Thyroid gland (tissue), 4 donors: ENCODE measurements around the gene APC. TPM values are rescaled to one million over a fixed set of nuclear protein-coding genes. Genes with fewer than 3 reads are reported as not detected.

ENCODE experiments used
- DNase-seq, 2 donors: peaks; one replicate each; pipeline ENCODE4 v3.0.0-alpha.2; 2019
- H3K27ac ChIP-seq, 3 donors: fragments of 200-600 bp; sonication (generic); 1 replicate in 2 of 3; 2 replicates in 1 of 3; pipeline ENCODE4 v1.5.1; 2016 to 2019; ENCODE audit warnings: mild to moderate bottlenecking in 1 of 3, moderate library complexity in 1 of 3
- H3K27me3 ChIP-seq: fragments of 200-600 bp; sonication (generic); one replicate; pipeline ENCODE4 v1.5.1; 2019
- H3K36me3 ChIP-seq, 2 donors: fragments of 200-600 bp; sonication (generic); one replicate each; pipeline ENCODE4 v1.5.1; 2016 to 2019
- H3K4me1 ChIP-seq, 2 donors: fragments of 200-600 bp; sonication (generic); one replicate each; pipeline ENCODE4 v1.5.1; 2017 to 2019
- H3K4me3 ChIP-seq, 3 donors: fragments of 200-600 bp; sonication (generic); replicated peaks in 1 of 3; 1 replicate in 2 of 3; 2 replicates in 1 of 3; pipeline ENCODE4 v1.5.1; 2016; ENCODE audit warnings: mild to moderate bottlenecking in 1 of 3
- H3K9me3 ChIP-seq: fragments of 200-600 bp; sonication (generic); one replicate; pipeline ENCODE4 v1.5.1; 2017
- CTCF ChIP-seq, 6 experiments: fragments of 200-600 bp in 3 of 6; fragments of 450-650 bp in 3 of 6; sonication (generic) in 3 of 6; IDR thresholded peaks; one replicate each; pipeline ENCODE4 v1.5.1; 2016 to 2019; ENCODE audit warnings: antibody characterized with exemption in 6 of 6, mild to moderate bottlenecking in 2 of 6, inconsistent platforms in 1 of 6, moderate library complexity in 1 of 6
- POLR2A ChIP-seq, 2 donors: fragments of 450-650 bp; IDR thresholded peaks; one replicate each; pipeline ENCODE4 v1.6.1; 2017; ENCODE audit warnings: antibody characterized with exemption in 2 of 2, mild to moderate bottlenecking in 2 of 2, moderate library complexity in 1 of 2
- WGBS, 2 donors: methylation state at CpG; one replicate each; pipeline ENCODE4 v1.1.5; 2017; 5-methylcytosine and 5-hydroxymethylcytosine counted together
- intact Hi-C: fragments of 100-400 bp; cut with DNase I; formaldehyde crosslinking; loops from one replicate; pipeline ENCODE4 v1.15.1; 2023
- total RNA-seq, 4 donors: library from RNA; depleted of rRNA; stranded (reverse); fragments of >200 nt; gene quantifications; one replicate each; pipeline ENCODE4 v1.2.3, GENCODE V29; 2016

The APC gene
- total RNA-seq, 4 donors from 2014 or later = 36.1 to 73.0 (median 54.7) TPM

GRCh38 chr5:112867411-112867810, 129.7 kb downstream of the APC start:
- intact Hi-C loops = no loop called here
- TF ChIP-seq POLR2A (IDR thresholded peaks at IDR 0.05) = no peak
- TF ChIP-seq CTCF (IDR thresholded peaks at IDR 0.05) = no peak
- DNase-seq = no peak
- Histone ChIP-seq H3K4me1 (peaks cover 10 to 18% of the 10 kb centered on the region in 2 donors), H3K4me3 (no peak overlapping the region), H3K27me3 (no peaks in the 10 kb centered on the region), H3K36me3 (peaks cover 27 to 49% of the 10 kb centered on the region in 2 donors), H3K9me3 (no peaks in the 10 kb centered on the region), H3K27ac (no peak overlapping the region)
- 95 to 96% methylated on average over 5 of the region's 5 CpGs for WGBS, 2 donors

GRCh38 chr5:112869948-112870347, 132.3 kb downstream of the APC start:
- TF ChIP-seq CTCF (IDR thresholded peaks at IDR 0.05) (no peak), POLR2A (IDR thresholded peaks at IDR 0.05) (no peak)
- Histone ChIP-seq H3K27me3 (no peaks in the 10 kb centered on the region), H3K36me3 (peaks cover 27 to 48% of the 10 kb centered on the region in 2 donors), H3K27ac (no peak overlapping the region), H3K9me3 (no peaks in the 10 kb centered on the region), H3K4me1 (no peaks in the 10 kb centered on the region), H3K4me3 (no peak overlapping the region)
- no peak for DNase-seq
- WGBS, 2 donors = 96 to 100% methylated on average over 3 of the region's 3 CpGs
- intact Hi-C loops = no loop called here

GRCh38 chr5:112870966-112871365, 133.3 kb downstream of the APC start:
- H3K27ac ChIP-seq = no peak overlapping the region
- no peak for TF ChIP-seq CTCF (IDR thresholded peaks at IDR 0.05)
- TF ChIP-seq POLR2A (IDR thresholded peaks at IDR 0.05) = no peak
- H3K4me3 ChIP-seq = no peak overlapping the region
- peaks cover 27 to 44% of the 10 kb centered on the region in 2 donors for H3K36me3 ChIP-seq
- no peaks in the 10 kb centered on the region for H3K9me3 ChIP-seq
- WGBS, 2 donors = 62 to 93% methylated on average over 3 of the region's 3 CpGs
- intact Hi-C loops = no loop called here
- no peaks in the 10 kb centered on the region for H3K27me3 ChIP-seq
- DNase-seq = no peak
- no peaks in the 10 kb centered on the region for H3K4me1 ChIP-seq

GRCh38 chr5:112876362-112876761, 138.7 kb downstream of the APC start:
- Histone ChIP-seq H3K9me3 (no peaks in the 10 kb centered on the region), H3K4me1 (peaks cover 0 to 31% of the 10 kb centered on the region in 2 donors), H3K4me3 (no peak overlapping the region), H3K27ac (no peak overlapping the region), H3K27me3 (no peaks in the 10 kb centered on the region), H3K36me3 (peaks cover 0 to 7% of the 10 kb centered on the region in 2 donors)
- intact Hi-C loops = no loop called here
- DNase-seq = no peak
- TF ChIP-seq POLR2A (IDR thresholded peaks at IDR 0.05) (no peak), CTCF (IDR thresholded peaks at IDR 0.05) (no peak)
- WGBS, 2 donors = 56 to 76% methylated on average over 2 of the region's 2 CpGs

- 70 to 92% methylated on average over 4 of the region's 4 CpGs for WGBS, 2 donors
- H3K27me3 ChIP-seq = no peaks in the 10 kb centered on the region
- DNase-seq = no peak
- TF ChIP-seq CTCF (IDR thresholded peaks at IDR 0.05) (no peak), POLR2A (IDR thresholded peaks at IDR 0.05) (no peak)
- H3K4me3 ChIP-seq = no peak overlapping the region
- no peaks in the 10 kb centered on the region for H3K9me3 ChIP-seq
- intact Hi-C loops = no loop called here
- peaks cover 0 to 33% of the 10 kb centered on the region in 2 donors for H3K4me1 ChIP-seq
- H3K36me3 ChIP-seq = peaks cover 0 to 7% of the 10 kb centered on the region in 2 donors
- H3K27ac ChIP-seq = peak overlapping the region in 1 of 3 donors; percentile 50
Observed at GRCh38 chr5:112878101-112878500, 140.4 kb downstream of the APC start.
